Stimulated activated effector memory CD8-positive, alpha-beta T cell treated with anti-CD3 and anti-CD28 coated beads, Interleukin-12 subunit alpha, Interleukin-12 subunit beta, amount 100 ng/mL, for 72 hours (primary cell): ENCODE data around the gene SYNPO2.
"Not testable (repeated sequence)": the region's sequence is repeated elsewhere in the genome, so short reads cannot be mapped to it uniquely, and the experiment has no call there.

Source experiments
- ATAC-seq: fragments of 150-1000 bp; cut with Tn5 transposase; 2 replicates; pipeline ENCODE4 v1.10.0; 2021
- DNase-seq, 2 donors: peaks; one replicate each; pipeline ENCODE4 v3.0.0; 2021 to 2022; ENCODE audit warnings: low spot score in 2 of 2
- H3K27ac Mint-ChIP-seq: one replicate; pipeline ENCODE4 v1.8.0; 2022; ENCODE audit warnings: mild to moderate bottlenecking, mixed read lengths
- H3K36me3 Mint-ChIP-seq: one replicate; pipeline ENCODE4 v1.8.0; 2022; ENCODE audit warnings: mild to moderate bottlenecking, mixed read lengths
- H3K4me1 Mint-ChIP-seq: one replicate; pipeline ENCODE4 v1.8.0; 2022; ENCODE audit warnings: mixed read lengths
- H3K4me3 Mint-ChIP-seq: one replicate; pipeline ENCODE4 v1.8.0; 2022; ENCODE audit warnings: mild to moderate bottlenecking, mixed read lengths
- H3K9me3 Mint-ChIP-seq: one replicate; pipeline ENCODE4 v1.8.0; 2022; ENCODE audit warnings: mixed read lengths

Gene SYNPO2

GRCh38 chr4:118866442-118866841 lies 22.2 kb upstream of the SYNPO2 start:
- H3K4me1 Mint-ChIP-seq = peaks cover 6% of the 10 kb centered on the region
- H3K4me3 Mint-ChIP-seq = no peak overlapping the region
- no peak overlapping the region for H3K27ac Mint-ChIP-seq
- no peak for DNase-seq
- ATAC-seq = no peak
- no peaks in the 10 kb centered on the region for H3K36me3 Mint-ChIP-seq
- no peaks in the 10 kb centered on the region for H3K9me3 Mint-ChIP-seq

- H3K27ac Mint-ChIP-seq = no peak overlapping the region
- H3K36me3 Mint-ChIP-seq = no peaks in the 10 kb centered on the region
- no peaks in the 10 kb centered on the region for H3K9me3 Mint-ChIP-seq
- DNase-seq (no peak), ATAC-seq (no peak)
- H3K4me1 Mint-ChIP-seq = peaks cover 6% of the 10 kb centered on the region
- no peak overlapping the region for H3K4me3 Mint-ChIP-seq
Observed at GRCh38 chr4:118867311-118868067, 21.2 kb upstream of the SYNPO2 start.

- DNase-seq (no peak), ATAC-seq (peak; percentile 19)
- H3K27ac Mint-ChIP-seq = no peak overlapping the region
- H3K4me3 Mint-ChIP-seq = no peak overlapping the region
- no peaks in the 10 kb centered on the region for H3K9me3 Mint-ChIP-seq
- H3K4me1 Mint-ChIP-seq = peaks cover 6% of the 10 kb centered on the region
- no peaks in the 10 kb centered on the region for H3K36me3 Mint-ChIP-seq
Observed at GRCh38 chr4:118869808-118870342, 18.8 kb upstream of the SYNPO2 start.

- Mint-ChIP-seq H3K27ac (no peak overlapping the region), H3K9me3 (no peaks in the 10 kb centered on the region), H3K4me1 (no peaks in the 10 kb centered on the region), H3K4me3 (no peak overlapping the region), H3K36me3 (no peaks in the 10 kb centered on the region)
- DNase-seq = no peak
- no peak for ATAC-seq
Observed at GRCh38 chr4:118872181-118872580, 16.5 kb upstream of the SYNPO2 start.

- no peak overlapping the region for H3K4me3 Mint-ChIP-seq
- no peak overlapping the region for H3K27ac Mint-ChIP-seq
- H3K4me1 Mint-ChIP-seq = no peaks in the 10 kb centered on the region
- no peak for DNase-seq
- H3K9me3 Mint-ChIP-seq = no peaks in the 10 kb centered on the region
- ATAC-seq = no peak
- H3K36me3 Mint-ChIP-seq = no peaks in the 10 kb centered on the region
Observed at GRCh38 chr4:118877797-118878196, 10.9 kb upstream of the SYNPO2 start.

- not testable (repeated sequence) for H3K4me3 Mint-ChIP-seq, H3K27ac Mint-ChIP-seq, H3K9me3 Mint-ChIP-seq, ATAC-seq, DNase-seq, H3K4me1 Mint-ChIP-seq, H3K36me3 Mint-ChIP-seq
Observed at GRCh38 chr4:118878507-118878906, 10.1 kb upstream of the SYNPO2 start.

GRCh38 chr4:118879409-118879808 lies 9.2 kb upstream of the SYNPO2 start:
- Mint-ChIP-seq H3K27ac (no peak overlapping the region), H3K9me3 (no peaks in the 10 kb centered on the region), H3K4me3 (no peak overlapping the region), H3K36me3 (no peaks in the 10 kb centered on the region), H3K4me1 (no peaks in the 10 kb centered on the region)
- no peak for ATAC-seq
- no peak for DNase-seq

GRCh38 chr4:118881512-118882146 lies 7.0 kb upstream of the SYNPO2 start:
- Mint-ChIP-seq H3K4me1 (no peaks in the 10 kb centered on the region), H3K27ac (no peak overlapping the region), H3K9me3 (no peaks in the 10 kb centered on the region), H3K36me3 (no peaks in the 10 kb centered on the region), H3K4me3 (no peak overlapping the region)
- no peak for DNase-seq
- no peak for ATAC-seq

- peaks cover 7% of the 10 kb centered on the region for H3K4me1 Mint-ChIP-seq
Observed at GRCh38 chr4:118883861-118884260, 4.8 kb upstream of the SYNPO2 start.

GRCh38 chr4:118884716-118885115 lies 3.9 kb upstream of the SYNPO2 start:
- peaks cover 11% of the 10 kb centered on the region for H3K4me1 Mint-ChIP-seq
- H3K36me3 Mint-ChIP-seq = no peaks in the 10 kb centered on the region
- no peak for ATAC-seq
- H3K4me3 Mint-ChIP-seq = no peak overlapping the region
- H3K9me3 Mint-ChIP-seq = no peaks in the 10 kb centered on the region
- DNase-seq = no peak
- H3K27ac Mint-ChIP-seq = no peak overlapping the region

More at GRCh38 chr4:118883861-118884260, 4.8 kb upstream of the SYNPO2 start:
- no peaks in the 10 kb centered on the region for H3K36me3 Mint-ChIP-seq
- ATAC-seq (no peak), DNase-seq (no peak)
- no peak overlapping the region for H3K4me3 Mint-ChIP-seq
- H3K9me3 Mint-ChIP-seq = no peaks in the 10 kb centered on the region
- H3K27ac Mint-ChIP-seq = no peak overlapping the region

- DNase-seq (no peak), ATAC-seq (no peak)
- no peaks in the 10 kb centered on the region for H3K36me3 Mint-ChIP-seq
- peak overlapping the region; percentile 75 for H3K4me3 Mint-ChIP-seq
- peaks cover 11% of the 10 kb centered on the region for H3K4me1 Mint-ChIP-seq
- no peak overlapping the region for H3K27ac Mint-ChIP-seq
- no peaks in the 10 kb centered on the region for H3K9me3 Mint-ChIP-seq
Observed at GRCh38 chr4:118889312-118889691, 648 bp downstream of the SYNPO2 start.

- DNase-seq = no peak
- H3K4me3 Mint-ChIP-seq = no peak overlapping the region
- ATAC-seq = no peak
- H3K27ac Mint-ChIP-seq = no peak overlapping the region
- H3K36me3 Mint-ChIP-seq = no peaks in the 10 kb centered on the region
- peaks cover 2% of the 10 kb centered on the region for H3K4me1 Mint-ChIP-seq
- H3K9me3 Mint-ChIP-seq = no peaks in the 10 kb centered on the region
Observed at GRCh38 chr4:118894034-118894433, 5.4 kb downstream of the SYNPO2 start.

- Mint-ChIP-seq H3K4me1 (no peaks in the 10 kb centered on the region), H3K27ac (no peak overlapping the region), H3K4me3 (no peak overlapping the region), H3K36me3 (no peaks in the 10 kb centered on the region), H3K9me3 (no peaks in the 10 kb centered on the region)
- DNase-seq = no peak
- ATAC-seq = no peak
Observed at GRCh38 chr4:118898221-118898620, 9.6 kb downstream of the SYNPO2 start.

- no peak overlapping the region for H3K4me3 Mint-ChIP-seq
- no peaks in the 10 kb centered on the region for H3K36me3 Mint-ChIP-seq
- no peaks in the 10 kb centered on the region for H3K4me1 Mint-ChIP-seq
- no peak for DNase-seq
- H3K27ac Mint-ChIP-seq = no peak overlapping the region
- ATAC-seq = no peak
- H3K9me3 Mint-ChIP-seq = no peaks in the 10 kb centered on the region
Observed at GRCh38 chr4:118898684-118899138, 10.1 kb downstream of the SYNPO2 start.

GRCh38 chr4:118904418-118904817 lies 15.8 kb downstream of the SYNPO2 start:
- no peaks in the 10 kb centered on the region for H3K9me3 Mint-ChIP-seq
- no peaks in the 10 kb centered on the region for H3K36me3 Mint-ChIP-seq
- DNase-seq (no peak), ATAC-seq (no peak)
- no peaks in the 10 kb centered on the region for H3K4me1 Mint-ChIP-seq
- H3K27ac Mint-ChIP-seq = no peak overlapping the region
- no peak overlapping the region for H3K4me3 Mint-ChIP-seq

- Mint-ChIP-seq H3K9me3 (no peaks in the 10 kb centered on the region), H3K4me3 (no peak overlapping the region), H3K27ac (no peak overlapping the region), H3K36me3 (no peaks in the 10 kb centered on the region), H3K4me1 (no peaks in the 10 kb centered on the region)
- ATAC-seq (no peak), DNase-seq (no peak)
Observed at GRCh38 chr4:118904935-118905334, 16.3 kb downstream of the SYNPO2 start.
